ENCODE data around the gene GMCL2.

GMCL2 gene

GRCh38 chr5:178215280-178216002, 28.3 kb upstream of the GMCL2 start:
- Histone ChIP-seq H3K27ac (ENCODE audit: extremely low read depth, low read depth, low read length) (no peak overlapping the region), H3K36me3 (ENCODE audit: control insufficient read depth in 2 of 2, insufficient read depth in 1 of 2, low read length in 2 of 2) (peaks cover 32 to 81% of the 10 kb centered on the region in 2 experiments)

GRCh38 chr5:178214160-178214803, 27.1 kb upstream of the GMCL2 start:
- no peak overlapping the region for H3K27ac ChIP-seq (ENCODE audit: extremely low read depth, low read depth, low read length)
- CTCF ChIA-PET: no interaction called here
- H3K4me1 ChIP-seq (ENCODE audit: control insufficient read depth, insufficient read depth, low read length): no peaks in the 10 kb centered on the region
- POLR2A ChIA-PET: interaction anchor here (0.6 to 5.3 kb wide), 5 partner anchors 8 to 17 kb away, joined by 3 to 45 read pairs (median 4); partner anchors contain the start of genes HNRNPAB and PHYKPL
- H3K9me3 ChIP-seq (ENCODE audit: control insufficient read depth, insufficient read depth, low read depth, low read length): no peaks in the 10 kb centered on the region
- H3K4me3 ChIP-seq (ENCODE audit: low read depth, low read length): no peak overlapping the region
- peaks cover 25 to 85% of the 10 kb centered on the region in 2 experiments for H3K36me3 ChIP-seq (ENCODE audit: control insufficient read depth in 2 of 2, insufficient read depth in 1 of 2, low read length in 2 of 2)
- TF ChIP-seq PRDM1 (tag by site-specific recombination; IDR thresholded peaks at IDR 0.05): no peak
- TF ChIP-seq ZNF600 (tag by site-specific recombination; IDR thresholded peaks at IDR 0.05): 0 out of 2 replicates have a peak, but pooled peaks have one; percentile 48
- TF ChIP-seq BCL11A (tag by site-specific recombination; IDR thresholded peaks at IDR 0.05; ENCODE audit: low read depth): no peak
- TF ChIP-seq ZNF140 (tag by site-specific recombination; IDR thresholded peaks at IDR 0.05): no peak
- TF ChIP-seq REPIN1 (tag by site-specific recombination; IDR thresholded peaks at IDR 0.05; ENCODE audit: low read depth): no peak
- no peak for TF ChIP-seq IKZF3 (tag by site-specific recombination; IDR thresholded peaks at IDR 0.05)
- no peak for TF ChIP-seq ZNF146 (tag by site-specific recombination; IDR thresholded peaks at IDR 0.05)
- TF ChIP-seq ZNF148 (tag by site-specific recombination; IDR thresholded peaks at IDR 0.05; ENCODE audit: borderline replicate concordance): no peak
- TF ChIP-seq ZNF404 (tag by site-specific recombination; IDR thresholded peaks at IDR 0.05): no peak
- no peak for TF ChIP-seq ZNF837 (tag by site-specific recombination; IDR thresholded peaks at IDR 0.05)
- TF ChIP-seq ZBTB8A (tag by site-specific recombination; IDR thresholded peaks at IDR 0.05): no peak

More at GRCh38 chr5:178215280-178216002, 28.3 kb upstream of the GMCL2 start:
- ChIA-PET POLR2A (interaction anchor here (1.5 to 5.3 kb wide), 2 partner anchors 8 to 11 kb away, joined by 3 to 45 read pairs; partner anchors contain the start of gene HNRNPAB), CTCF (interaction anchor here (0.7 to 1.6 kb wide), 2 partner anchors 13 to 19 kb away, joined by 4 to 5 read pairs; no protein-coding TSS in a partner anchor)
- no peak for TF ChIP-seq ZNF433 (tag by site-specific recombination; IDR thresholded peaks at IDR 0.05; ENCODE audit: low read depth)
- no peak for TF ChIP-seq ZNF580 (tag by site-specific recombination; IDR thresholded peaks at IDR 0.05)
- no peak for TF ChIP-seq TCF7L2 (IDR thresholded peaks at IDR 0.05; ENCODE audit: borderline replicate concordance, low read depth, low read length)
- no peak for TF ChIP-seq ZSCAN30 (tag by site-specific recombination; IDR thresholded peaks at IDR 0.05)
- no peak for TF ChIP-seq ZNF292 (tag by site-specific recombination; IDR thresholded peaks at IDR 0.05; ENCODE audit: borderline replicate concordance, low read depth)
- no peak for TF ChIP-seq ZFP41 (tag by site-specific recombination; IDR thresholded peaks at IDR 0.05; ENCODE audit: borderline replicate concordance)
- no peak for TF ChIP-seq ZNF2 (tag by site-specific recombination; IDR thresholded peaks at IDR 0.05)
- TF ChIP-seq ATF2 (tag by site-specific recombination; IDR thresholded peaks at IDR 0.05; ENCODE audit: low read depth): no peak
- no peak for TF ChIP-seq ZNF350 (tag by site-specific recombination; IDR thresholded peaks at IDR 0.05)
- no peak for TF ChIP-seq INSM2 (tag by site-specific recombination; IDR thresholded peaks at IDR 0.05)
- no peak for TF ChIP-seq ZNF114 (tag by site-specific recombination; IDR thresholded peaks at IDR 0.05)
- TF ChIP-seq MZF1 (tag by site-specific recombination; IDR thresholded peaks at IDR 0.05; ENCODE audit: borderline replicate concordance): no peak
- no peak for TF ChIP-seq ZNF707 (tag by site-specific recombination; IDR thresholded peaks at IDR 0.05)
- TF ChIP-seq ZNF549 (tag by site-specific recombination; IDR thresholded peaks at IDR 0.05): no peak
- TF ChIP-seq ZNF529 (tag by site-specific recombination; IDR thresholded peaks at IDR 0.05; ENCODE audit: insufficient replicate concordance): no peak
- TF ChIP-seq PATZ1 (tag by site-specific recombination; IDR thresholded peaks at IDR 0.05): no peak
- Histone ChIP-seq H3K4me1 (ENCODE audit: control insufficient read depth, insufficient read depth, low read length) (no peaks in the 10 kb centered on the region), H3K4me3 (ENCODE audit: low read depth, low read length) (no peak overlapping the region), H3K9me3 (ENCODE audit: control insufficient read depth, insufficient read depth, low read depth, low read length) (no peaks in the 10 kb centered on the region)
